ENCODE results near the gene PRPH2.

GRCh38 chr6:42679358-42679757 lies 43.0 kb downstream of the PRPH2 start:
- no peak for TF ChIP-seq ZFX (IDR thresholded peaks at IDR 0.05)
- no peak for TF ChIP-seq CTCF (conservative IDR thresholded peaks at IDR 0.05)
